ENCODE measurements around the gene GULP1. TPM values are rescaled to one million over a fixed set of nuclear protein-coding genes. Genes with fewer than 3 reads are reported as not detected.

Gene GULP1
- total and polyA plus RNA-seq, 2 of the 4 experiments (the other 2 are of a cell fraction), result 24.4 to 40.1 TPM

GRCh38 chr2:188503975-188504374 lies 212.3 kb downstream of the GULP1 start:
- H2AK9ac ChIP-seq (replicated peaks; ENCODE audit: low read depth, low read length, poor library complexity), result no peak overlapping the region
- CTCF ChIA-PET, result no interaction called here
- 100% methylated on average over 1 of the region's 1 CpG; no CpG with 5 or more reads in 1 of the 2 experiments for WGBS, 2 experiments (ENCODE audit: extremely low coverage in 2 of 2, insufficient read length in 1 of 2)

More at GRCh38 chr2:188503975-188504374, 212.3 kb downstream of the GULP1 start:
- POLR2A ChIA-PET (ENCODE audit: unreplicated experiment), result no interaction called here
- Histone ChIP-seq H4K8ac (ENCODE audit: low read depth in 2 of 2, low read length in 2 of 2) (no peak overlapping the region), H2BK120ac (ENCODE audit: low read depth, low read length) (no peak overlapping the region), H3K27ac (ENCODE audit: insufficient read depth, low read length) (no peak overlapping the region), H2BK15ac (ENCODE audit: low read depth, low read length) (no peak overlapping the region), H3K9me1 (ENCODE audit: insufficient read depth, low read length) (no peaks in the 10 kb centered on the region), H2AK5ac (ENCODE audit: low read depth, low read length) (no peak overlapping the region), H3K14ac (replicated peaks; ENCODE audit: low read depth, low read length) (no peak overlapping the region), H3K23ac (ENCODE audit: low read depth, low read length) (no peak overlapping the region), H4K20me1 (ENCODE audit: insufficient read depth, low read length) (no peaks in the 10 kb centered on the region), H2AFZ (replicated peaks; ENCODE audit: low read length, poor library complexity) (no peak overlapping the region), H3K79me1 (ENCODE audit: low read depth in 1 of 2, low read length in 2 of 2) (no peaks in the 10 kb centered on the region; a peak in 1 of 4 replicates), H4K5ac (ENCODE audit: low read depth, low read length) (no peak overlapping the region), H3K4me2 (ENCODE audit: low read depth, low read length) (no peak overlapping the region), H3K56ac (ENCODE audit: extremely low read depth, insufficient read depth, low read length) (no peak overlapping the region), H2BK20ac (ENCODE audit: low read depth, low read length) (no peak overlapping the region), H3K4me1 (ENCODE audit: control insufficient read depth, insufficient read depth, low read length) (no peaks in the 10 kb centered on the region), H3K36me3 (ENCODE audit: control insufficient read depth, insufficient read depth, low read length) (no peaks in the 10 kb centered on the region), H3K9me3 (ENCODE audit: control insufficient read depth, insufficient read depth, low read length) (no peaks in the 10 kb centered on the region), H3K4ac (ENCODE audit: low read depth, low read length) (no peak overlapping the region), H2BK5ac (ENCODE audit: low read depth, low read length, poor library complexity, severe bottlenecking) (no peak overlapping the region), H4K91ac (ENCODE audit: insufficient read depth, low read depth, low read length) (no peak overlapping the region), H3K18ac (ENCODE audit: low read depth, low read length) (no peak overlapping the region), H3K9ac (ENCODE audit: low read depth, low read length) (no peak overlapping the region), H3K27me3 (ENCODE audit: control insufficient read depth, insufficient read depth, low read length) (no peaks in the 10 kb centered on the region), H3K4me3 (ENCODE audit: insufficient read depth, low read depth, low read length) (no peak overlapping the region)
- intact Hi-C loops (cut with micrococcal nuclease), result loop anchor here (10.0 kb wide), 2 partner anchors 429 to 519 kb away; no protein-coding TSS in a partner anchor
- DNase-seq (no peak), ATAC-seq (ENCODE audit: low read depth) (no peak)
- dilution Hi-C loops (cut with HindIII; ENCODE audit: low sequenced_read_pairs, unreplicated experiment), result no loop called here
- no TSS peak for BruUV-seq (replicated peaks)
- TF ChIP-seq NFE2L2 (IDR thresholded peaks at IDR 0.05; ENCODE audit: low read depth, low read length), result no peak
- TF ChIP-seq RAD21 (IDR thresholded peaks at IDR 0.05; ENCODE audit: low read length), result no peak
- TF ChIP-seq CEBPB (IDR thresholded peaks at IDR 0.05; ENCODE audit: low read depth, low read length), result no peak
- no peak for TF ChIP-seq RFX5 (IDR thresholded peaks at IDR 0.05; ENCODE audit: low read depth, low read length)
- TF ChIP-seq CHD1 (IDR thresholded peaks at IDR 0.05; ENCODE audit: low read depth, low read length), result no peak
- no peak for TF ChIP-seq FOS (IDR thresholded peaks at IDR 0.05; ENCODE audit: low read depth, low read length)
- TF ChIP-seq MXI1 (IDR thresholded peaks at IDR 0.05; ENCODE audit: borderline replicate concordance, low read depth, low read length), result no peak
- no peak for TF ChIP-seq SMC3 (IDR thresholded peaks at IDR 0.05; ENCODE audit: low read depth, low read length)
- no peak for TF ChIP-seq USF2 (IDR thresholded peaks at IDR 0.05; ENCODE audit: low read depth, low read length)
- TF ChIP-seq ELK1 (IDR thresholded peaks at IDR 0.05; ENCODE audit: borderline replicate concordance, low read depth, low read length), result no peak
- TF ChIP-seq RCOR1 (IDR thresholded peaks at IDR 0.05; ENCODE audit: insufficient replicate concordance, low read length), result no peak
- TF ChIP-seq BHLHE40 (IDR thresholded peaks at IDR 0.05; ENCODE audit: low read depth, low read length), result no peak
- no peak for TF ChIP-seq CTCF (conservative IDR thresholded peaks at IDR 0.05; ENCODE audit: low read depth, low read length)
- no peak for TF ChIP-seq POLR2A (IDR thresholded peaks at IDR 0.05; ENCODE audit: low read depth, low read length)
- TF ChIP-seq MAZ (IDR thresholded peaks at IDR 0.05; ENCODE audit: borderline replicate concordance, low read depth, low read length), result no peak
- no peak for TF ChIP-seq MAFK (IDR thresholded peaks at IDR 0.05; ENCODE audit: low read depth, low read length)
- in situ Hi-C loops (cut with MboI; ENCODE audit: low sequenced_read_pairs), result loop anchor here (10.0 kb wide), 1 partner anchor 909 kb away; no protein-coding TSS in a partner anchor
